B cell (primary cell): ENCODE data around the gene PCDHGA10.

ENCODE experiments used
- CTCF ChIP-seq: fragments of 200-600 bp; IDR thresholded peaks from one replicate; pipeline ENCODE4 v1.8.0; 2022; ENCODE audit warnings: antibody characterized with exemption, mild to moderate bottlenecking
- EZH2 ChIP-seq: IDR thresholded peaks from 2 replicates; pipeline ENCODE4 v1.6.1; 2012; ENCODE audit warnings: borderline replicate concordance, low read depth, mild to moderate bottlenecking, moderate library complexity, low read length; ENCODE audit not compliant: insufficient read depth, poor library complexity, severe bottlenecking

GRCh38 chr5:141427783-141428426 is 15.1 kb downstream of the PCDHGA10 start:
- no peak for TF ChIP-seq CTCF
- no peak for TF ChIP-seq EZH2
